HFF-Myc (cell line): Measurements from ENCODE around the gene EFNB2.
A peak's percentile ranks its signal among the peaks of the same experiment; 100 is the strongest.

ENCODE experiments used
- DNase-seq: peaks from one replicate; pipeline ENCODE4 v3.0.0-alpha.2; 2011; ENCODE audit warnings: low read depth; ENCODE audit errors: extremely low read depth
- H3K4me3 ChIP-seq: replicated peaks from 2 replicates; pipeline ENCODE4 v1.5.1; 2011; ENCODE audit warnings: low read depth, mild to moderate bottlenecking, control low read depth, low read length
- CTCF ChIP-seq: IDR thresholded peaks from 2 replicates; pipeline ENCODE4 v1.5.1; 2012; ENCODE audit warnings: mild to moderate bottlenecking, low read depth, low read length, control low read depth; ENCODE audit errors: missing control alignments

Gene EFNB2

GRCh38 chr13:106477303-106477702 lies 58.2 kb downstream of the EFNB2 start:
- no peak for DNase-seq
- no peak overlapping the region for H3K4me3 ChIP-seq
- no peak for TF ChIP-seq CTCF

- no peak for DNase-seq
- no peak for TF ChIP-seq CTCF
- H3K4me3 ChIP-seq = no peak overlapping the region
These were observed 59.6 kb downstream of the EFNB2 start for GRCh38 chr13:106475852-106476251.

GRCh38 chr13:106474912-106475311 lies 60.5 kb downstream of the EFNB2 start:
- H3K4me3 ChIP-seq = no peak overlapping the region
- TF ChIP-seq CTCF = no peak
- DNase-seq = no peak

- no peak overlapping the region for H3K4me3 ChIP-seq
- no peak for TF ChIP-seq CTCF
- no peak for DNase-seq
These were observed 62.3 kb downstream of the EFNB2 start for GRCh38 chr13:106473154-106473553.

GRCh38 chr13:106472621-106473020 lies 62.8 kb downstream of the EFNB2 start:
- H3K4me3 ChIP-seq = no peak overlapping the region
- TF ChIP-seq CTCF = no peak
- no peak for DNase-seq

- peak; percentile 14 for DNase-seq
- H3K4me3 ChIP-seq = no peak overlapping the region
- TF ChIP-seq CTCF = no peak
These were observed 63.4 kb downstream of the EFNB2 start for GRCh38 chr13:106471957-106472543.

- TF ChIP-seq CTCF = no peak
- no peak for DNase-seq
These were observed 64.9 kb downstream of the EFNB2 start for GRCh38 chr13:106470576-106470975.

More at GRCh38 chr13:106470576-106470975, 64.9 kb downstream of the EFNB2 start:
- H3K4me3 ChIP-seq = no peak overlapping the region
